SK-N-MC (cell line): ENCODE measurements around the gene AMZ1.
"Not testable (repeated sequence)": the region's sequence is repeated elsewhere in the genome, so short reads cannot be mapped to it uniquely, and the experiment has no call there.

Experiments used
- EZH2 ChIP-seq: fragments of 200-600 bp; sonication (generic); IDR thresholded peaks from one replicate; pipeline ENCODE4 v1.6.1; 2017; ENCODE audit warnings: antibody characterized with exemption
- POLR2AphosphoS5 ChIP-seq: IDR thresholded peaks from 2 replicates; pipeline ENCODE4 v1.6.1; 2012; ENCODE audit warnings: mild to moderate bottlenecking, low read depth, low read length, borderline replicate concordance

GRCh38 chr7:2678454-2678853, 9.5 kb upstream of the AMZ1 start:
- TF ChIP-seq POLR2AphosphoS5, EZH2: not testable (repeated sequence)
